ENCODE measurements around the gene CAMSAP1.

CAMSAP1 gene

GRCh38 chr9:135775911-135776310 lies 131.4 kb downstream of the CAMSAP1 start:
- H3K27ac ChIP-seq (ENCODE audit: low read depth, low read length): no peak overlapping the region

GRCh38 chr9:135774794-135775525 lies 132.4 kb downstream of the CAMSAP1 start:
- H3K4me1 ChIP-seq (ENCODE audit: control insufficient read depth in 1 of 2, insufficient read depth in 2 of 2, low read length in 2 of 2): no peaks in the 10 kb centered on the region
- no peak overlapping the region for H3K27ac ChIP-seq (ENCODE audit: low read depth, low read length)
- H3K9me3 ChIP-seq (ENCODE audit: control insufficient read depth in 1 of 2, low read length in 2 of 2): no peaks in the 10 kb centered on the region
- H3K36me3 ChIP-seq (ENCODE audit: control insufficient read depth in 1 of 2, insufficient read depth in 2 of 2, low read length in 2 of 2): no peaks in the 10 kb centered on the region
- H3K4me3 ChIP-seq (ENCODE audit: low read depth in 1 of 2, low read length in 2 of 2): no peak overlapping the region
- peaks cover 0 to 4% of the 10 kb centered on the region in 2 donors for H3K27me3 ChIP-seq (ENCODE audit: control insufficient read depth in 1 of 2, insufficient read depth in 2 of 2, low read length in 2 of 2)
- no peak overlapping the region for H3K9ac ChIP-seq (ENCODE audit: low read depth in 1 of 2, low read length in 2 of 2)

More at GRCh38 chr9:135775911-135776310, 131.4 kb downstream of the CAMSAP1 start:
- Histone ChIP-seq H3K4me1 (ENCODE audit: control insufficient read depth in 1 of 2, insufficient read depth in 2 of 2, low read length in 2 of 2) (no peaks in the 10 kb centered on the region), H3K36me3 (ENCODE audit: control insufficient read depth in 1 of 2, insufficient read depth in 2 of 2, low read length in 2 of 2) (no peaks in the 10 kb centered on the region), H3K9me3 (ENCODE audit: control insufficient read depth in 1 of 2, low read length in 2 of 2) (no peaks in the 10 kb centered on the region), H3K27me3 (ENCODE audit: control insufficient read depth in 1 of 2, insufficient read depth in 2 of 2, low read length in 2 of 2) (peaks cover 0 to 4% of the 10 kb centered on the region in 2 donors), H3K9ac (ENCODE audit: low read depth in 1 of 2, low read length in 2 of 2) (no peak overlapping the region), H3K4me3 (ENCODE audit: low read depth in 1 of 2, low read length in 2 of 2) (no peak overlapping the region)

GRCh38 chr9:135774239-135774747 lies 133.1 kb downstream of the CAMSAP1 start:
- Histone ChIP-seq H3K9me3 (ENCODE audit: control insufficient read depth in 1 of 2, low read length in 2 of 2) (no peaks in the 10 kb centered on the region), H3K4me3 (ENCODE audit: low read depth in 1 of 2, low read length in 2 of 2) (no peak overlapping the region), H3K9ac (ENCODE audit: low read depth in 1 of 2, low read length in 2 of 2) (no peak overlapping the region), H3K36me3 (ENCODE audit: control insufficient read depth in 1 of 2, insufficient read depth in 2 of 2, low read length in 2 of 2) (no peaks in the 10 kb centered on the region), H3K27me3 (ENCODE audit: control insufficient read depth in 1 of 2, insufficient read depth in 2 of 2, low read length in 2 of 2) (peaks cover 0 to 4% of the 10 kb centered on the region in 2 donors), H3K4me1 (ENCODE audit: control insufficient read depth in 1 of 2, insufficient read depth in 2 of 2, low read length in 2 of 2) (no peaks in the 10 kb centered on the region), H3K27ac (ENCODE audit: low read depth, low read length) (no peak overlapping the region)

- no peaks in the 10 kb centered on the region for H3K4me1 ChIP-seq (ENCODE audit: control insufficient read depth in 1 of 2, insufficient read depth in 2 of 2, low read length in 2 of 2)
- H3K27ac ChIP-seq (ENCODE audit: low read depth, low read length): no peak overlapping the region
Measured at GRCh38 chr9:135773530-135774238, 133.7 kb downstream of the CAMSAP1 start.

GRCh38 chr9:135772702-135773493 lies 134.4 kb downstream of the CAMSAP1 start:
- Histone ChIP-seq H3K9me3 (ENCODE audit: control insufficient read depth in 1 of 2, low read length in 2 of 2) (no peaks in the 10 kb centered on the region), H3K4me3 (ENCODE audit: low read depth in 1 of 2, low read length in 2 of 2) (no peak overlapping the region), H3K27me3 (ENCODE audit: control insufficient read depth in 1 of 2, insufficient read depth in 2 of 2, low read length in 2 of 2) (peaks cover 0 to 4% of the 10 kb centered on the region in 2 donors), H3K27ac (ENCODE audit: low read depth, low read length) (no peak overlapping the region), H3K9ac (ENCODE audit: low read depth in 1 of 2, low read length in 2 of 2) (no peak overlapping the region), H3K4me1 (ENCODE audit: control insufficient read depth in 1 of 2, insufficient read depth in 2 of 2, low read length in 2 of 2) (no peaks in the 10 kb centered on the region), H3K36me3 (ENCODE audit: control insufficient read depth in 1 of 2, insufficient read depth in 2 of 2, low read length in 2 of 2) (no peaks in the 10 kb centered on the region)

More at GRCh38 chr9:135773530-135774238, 133.7 kb downstream of the CAMSAP1 start:
- Histone ChIP-seq H3K27me3 (ENCODE audit: control insufficient read depth in 1 of 2, insufficient read depth in 2 of 2, low read length in 2 of 2) (peaks cover 0 to 4% of the 10 kb centered on the region in 2 donors), H3K4me3 (ENCODE audit: low read depth in 1 of 2, low read length in 2 of 2) (no peak overlapping the region), H3K9ac (ENCODE audit: low read depth in 1 of 2, low read length in 2 of 2) (no peak overlapping the region), H3K9me3 (ENCODE audit: control insufficient read depth in 1 of 2, low read length in 2 of 2) (no peaks in the 10 kb centered on the region), H3K36me3 (ENCODE audit: control insufficient read depth in 1 of 2, insufficient read depth in 2 of 2, low read length in 2 of 2) (no peaks in the 10 kb centered on the region)

GRCh38 chr9:135772056-135772646 lies 135.2 kb downstream of the CAMSAP1 start:
- Histone ChIP-seq H3K9me3 (ENCODE audit: control insufficient read depth in 1 of 2, low read length in 2 of 2) (no peaks in the 10 kb centered on the region), H3K4me3 (ENCODE audit: low read depth in 1 of 2, low read length in 2 of 2) (no peak overlapping the region), H3K9ac (ENCODE audit: low read depth in 1 of 2, low read length in 2 of 2) (no peak overlapping the region), H3K36me3 (ENCODE audit: control insufficient read depth in 1 of 2, insufficient read depth in 2 of 2, low read length in 2 of 2) (no peaks in the 10 kb centered on the region), H3K27ac (ENCODE audit: low read depth, low read length) (no peak overlapping the region), H3K4me1 (ENCODE audit: control insufficient read depth in 1 of 2, insufficient read depth in 2 of 2, low read length in 2 of 2) (no peaks in the 10 kb centered on the region), H3K27me3 (ENCODE audit: control insufficient read depth in 1 of 2, insufficient read depth in 2 of 2, low read length in 2 of 2) (peaks cover 0 to 4% of the 10 kb centered on the region in 2 donors)

- Histone ChIP-seq H3K9me3 (ENCODE audit: control insufficient read depth in 1 of 2, low read length in 2 of 2) (no peaks in the 10 kb centered on the region), H3K4me1 (ENCODE audit: control insufficient read depth in 1 of 2, insufficient read depth in 2 of 2, low read length in 2 of 2) (no peaks in the 10 kb centered on the region), H3K27ac (ENCODE audit: low read depth, low read length) (no peak overlapping the region), H3K27me3 (ENCODE audit: control insufficient read depth in 1 of 2, insufficient read depth in 2 of 2, low read length in 2 of 2) (peaks cover 0 to 4% of the 10 kb centered on the region in 2 donors), H3K36me3 (ENCODE audit: control insufficient read depth in 1 of 2, insufficient read depth in 2 of 2, low read length in 2 of 2) (no peaks in the 10 kb centered on the region), H3K4me3 (ENCODE audit: low read depth in 1 of 2, low read length in 2 of 2) (no peak overlapping the region), H3K9ac (ENCODE audit: low read depth in 1 of 2, low read length in 2 of 2) (no peak overlapping the region)
Measured at GRCh38 chr9:135771401-135772051, 135.8 kb downstream of the CAMSAP1 start.

- no peaks in the 10 kb centered on the region for H3K36me3 ChIP-seq (ENCODE audit: control insufficient read depth in 1 of 2, insufficient read depth in 2 of 2, low read length in 2 of 2)
- H3K9ac ChIP-seq (ENCODE audit: low read depth in 1 of 2, low read length in 2 of 2): no peak overlapping the region
- no peaks in the 10 kb centered on the region for H3K4me1 ChIP-seq (ENCODE audit: control insufficient read depth in 1 of 2, insufficient read depth in 2 of 2, low read length in 2 of 2)
- no peak overlapping the region for H3K27ac ChIP-seq (ENCODE audit: low read depth, low read length)
- H3K9me3 ChIP-seq (ENCODE audit: control insufficient read depth in 1 of 2, low read length in 2 of 2): peaks cover 2 to 3% of the 10 kb centered on the region in 2 donors
- H3K4me3 ChIP-seq (ENCODE audit: low read depth in 1 of 2, low read length in 2 of 2): no peak overlapping the region
- H3K27me3 ChIP-seq (ENCODE audit: control insufficient read depth in 1 of 2, insufficient read depth in 2 of 2, low read length in 2 of 2): peaks cover 0 to 4% of the 10 kb centered on the region in 2 donors
Measured at GRCh38 chr9:135770771-135771170, 136.6 kb downstream of the CAMSAP1 start.

- H3K36me3 ChIP-seq (ENCODE audit: control insufficient read depth in 1 of 2, insufficient read depth in 2 of 2, low read length in 2 of 2): no peaks in the 10 kb centered on the region
- H3K4me3 ChIP-seq (ENCODE audit: low read depth in 1 of 2, low read length in 2 of 2): no peak overlapping the region
- H3K27me3 ChIP-seq (ENCODE audit: control insufficient read depth in 1 of 2, insufficient read depth in 2 of 2, low read length in 2 of 2): peaks cover 0 to 4% of the 10 kb centered on the region in 2 donors
- peaks cover 4 to 5% of the 10 kb centered on the region in 2 donors for H3K9me3 ChIP-seq (ENCODE audit: control insufficient read depth in 1 of 2, low read length in 2 of 2)
- H3K27ac ChIP-seq (ENCODE audit: low read depth, low read length): no peak overlapping the region
- H3K9ac ChIP-seq (ENCODE audit: low read depth in 1 of 2, low read length in 2 of 2): no peak overlapping the region
- no peaks in the 10 kb centered on the region for H3K4me1 ChIP-seq (ENCODE audit: control insufficient read depth in 1 of 2, insufficient read depth in 2 of 2, low read length in 2 of 2)
Measured at GRCh38 chr9:135770203-135770535, 137.2 kb downstream of the CAMSAP1 start.
